C4-2B (cell line): ENCODE results near the gene LCN1.

Source experiments
- H3K27ac ChIP-seq: fragments of 450-650 bp; 2 replicates; pipeline ENCODE4 v1.5.1; 2017
- ZFX ChIP-seq: fragments of 450-650 bp; IDR thresholded peaks from 2 replicates; pipeline ENCODE4 v1.6.1; 2017
- TF ChIP-seq, protein P1 (sequence below): fragments of 450-650 bp; conservative IDR thresholded peaks from 2 replicates; pipeline ENCODE4 v1.5.1; 2017; ENCODE audit warnings: mild to moderate bottlenecking

Gene LCN1

DNA sequence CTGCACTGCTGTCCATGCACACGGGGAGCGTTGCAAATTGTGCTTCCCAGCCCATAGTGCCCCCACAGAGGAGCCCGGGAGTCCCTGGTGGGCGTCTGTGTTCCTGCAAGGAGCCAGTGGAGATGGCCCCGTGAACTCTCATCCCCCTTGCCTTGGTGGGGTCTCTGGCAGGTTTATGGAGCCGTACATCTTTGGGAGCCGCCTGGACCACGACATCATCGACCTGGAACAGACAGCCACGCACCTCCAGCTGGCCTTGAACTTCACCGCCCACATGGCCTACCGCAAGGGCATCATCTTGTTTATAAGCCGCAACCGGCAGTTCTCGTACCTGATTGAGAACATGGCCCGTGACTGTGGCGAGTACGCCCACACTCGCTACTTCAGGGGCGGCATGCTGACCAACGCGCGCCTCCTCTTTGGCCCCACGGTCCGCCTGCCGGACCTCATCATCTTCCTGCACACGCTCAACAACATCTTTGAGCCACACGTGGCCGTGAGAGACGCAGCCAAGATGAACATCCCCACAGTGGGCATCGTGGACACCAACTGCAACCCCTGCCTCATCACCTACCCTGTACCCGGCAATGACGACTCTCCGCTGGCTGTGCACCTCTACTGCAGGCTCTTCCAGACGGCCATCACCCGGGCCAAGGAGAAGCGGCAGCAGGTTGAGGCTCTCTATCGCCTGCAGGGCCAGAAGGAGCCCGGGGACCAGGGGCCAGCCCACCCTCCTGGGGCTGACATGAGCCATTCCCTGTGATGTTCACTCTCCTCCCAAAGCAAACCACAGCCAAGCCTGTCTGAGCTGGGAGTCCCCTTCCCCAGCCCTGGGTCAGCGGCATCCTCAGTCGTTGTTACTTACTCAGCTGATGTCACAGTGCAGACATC, 17.6 kb upstream of the LCN1 start:
- no peak for TF ChIP-seq ZFX
- TF ChIP-seq, protein P1, sequence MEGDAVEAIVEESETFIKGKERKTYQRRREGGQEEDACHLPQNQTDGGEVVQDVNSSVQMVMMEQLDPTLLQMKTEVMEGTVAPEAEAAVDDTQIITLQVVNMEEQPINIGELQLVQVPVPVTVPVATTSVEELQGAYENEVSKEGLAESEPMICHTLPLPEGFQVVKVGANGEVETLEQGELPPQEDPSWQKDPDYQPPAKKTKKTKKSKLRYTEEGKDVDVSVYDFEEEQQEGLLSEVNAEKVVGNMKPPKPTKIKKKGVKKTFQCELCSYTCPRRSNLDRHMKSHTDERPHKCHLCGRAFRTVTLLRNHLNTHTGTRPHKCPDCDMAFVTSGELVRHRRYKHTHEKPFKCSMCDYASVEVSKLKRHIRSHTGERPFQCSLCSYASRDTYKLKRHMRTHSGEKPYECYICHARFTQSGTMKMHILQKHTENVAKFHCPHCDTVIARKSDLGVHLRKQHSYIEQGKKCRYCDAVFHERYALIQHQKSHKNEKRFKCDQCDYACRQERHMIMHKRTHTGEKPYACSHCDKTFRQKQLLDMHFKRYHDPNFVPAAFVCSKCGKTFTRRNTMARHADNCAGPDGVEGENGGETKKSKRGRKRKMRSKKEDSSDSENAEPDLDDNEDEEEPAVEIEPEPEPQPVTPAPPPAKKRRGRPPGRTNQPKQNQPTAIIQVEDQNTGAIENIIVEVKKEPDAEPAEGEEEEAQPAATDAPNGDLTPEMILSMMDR = no peak
- H3K27ac ChIP-seq = no peak overlapping the region

DNA sequence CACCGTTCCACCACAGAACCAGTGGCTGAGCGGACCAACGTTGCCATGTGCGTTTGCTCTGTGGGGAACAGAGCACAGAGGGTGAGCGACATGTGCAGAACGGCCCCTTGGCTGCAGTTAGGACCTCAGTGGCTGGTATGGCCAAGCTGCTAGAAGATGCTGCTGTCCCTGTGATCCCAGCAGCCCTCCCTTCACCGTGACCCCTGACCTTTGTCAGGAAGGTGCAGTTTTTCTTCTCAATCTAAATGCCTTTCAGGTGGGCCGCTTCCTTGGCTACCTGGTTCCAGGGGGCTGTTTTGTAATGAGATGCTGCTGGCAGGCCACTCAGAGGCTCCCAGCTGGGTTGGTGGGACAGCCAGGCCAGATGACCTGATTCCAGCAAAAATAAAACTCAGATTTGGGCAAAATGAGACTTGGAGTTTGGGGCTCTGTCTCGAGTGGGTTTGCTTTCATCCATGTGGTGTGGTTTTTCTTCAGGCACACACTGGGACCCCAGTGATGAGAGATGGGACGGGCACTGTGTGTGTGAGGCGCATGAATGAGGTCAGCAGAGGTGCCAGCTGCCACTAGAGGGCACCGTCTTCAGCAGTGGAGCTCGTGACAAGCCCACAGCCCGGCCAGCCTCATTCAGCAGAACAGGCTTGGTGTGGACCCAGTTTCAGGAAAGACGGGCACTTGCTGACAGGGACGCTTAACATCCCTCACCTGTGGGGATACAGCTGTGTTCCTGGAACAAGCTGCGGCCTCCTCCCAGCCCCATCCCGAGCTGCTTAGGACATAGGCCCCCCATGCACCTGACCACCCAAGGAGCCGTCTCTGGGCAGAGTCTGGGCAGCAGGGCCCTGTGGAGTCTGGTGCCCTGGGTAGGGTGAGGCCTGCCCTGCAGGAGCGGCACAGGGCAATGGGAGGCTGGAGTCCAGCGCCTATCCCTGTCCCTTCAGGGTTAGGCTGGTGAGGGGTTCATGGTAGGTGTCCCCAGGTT, 16.7 kb upstream of the LCN1 start:
- TF ChIP-seq, protein P1 = peak; percentile 94
- no peak for TF ChIP-seq ZFX
- no peak overlapping the region for H3K27ac ChIP-seq

DNA sequence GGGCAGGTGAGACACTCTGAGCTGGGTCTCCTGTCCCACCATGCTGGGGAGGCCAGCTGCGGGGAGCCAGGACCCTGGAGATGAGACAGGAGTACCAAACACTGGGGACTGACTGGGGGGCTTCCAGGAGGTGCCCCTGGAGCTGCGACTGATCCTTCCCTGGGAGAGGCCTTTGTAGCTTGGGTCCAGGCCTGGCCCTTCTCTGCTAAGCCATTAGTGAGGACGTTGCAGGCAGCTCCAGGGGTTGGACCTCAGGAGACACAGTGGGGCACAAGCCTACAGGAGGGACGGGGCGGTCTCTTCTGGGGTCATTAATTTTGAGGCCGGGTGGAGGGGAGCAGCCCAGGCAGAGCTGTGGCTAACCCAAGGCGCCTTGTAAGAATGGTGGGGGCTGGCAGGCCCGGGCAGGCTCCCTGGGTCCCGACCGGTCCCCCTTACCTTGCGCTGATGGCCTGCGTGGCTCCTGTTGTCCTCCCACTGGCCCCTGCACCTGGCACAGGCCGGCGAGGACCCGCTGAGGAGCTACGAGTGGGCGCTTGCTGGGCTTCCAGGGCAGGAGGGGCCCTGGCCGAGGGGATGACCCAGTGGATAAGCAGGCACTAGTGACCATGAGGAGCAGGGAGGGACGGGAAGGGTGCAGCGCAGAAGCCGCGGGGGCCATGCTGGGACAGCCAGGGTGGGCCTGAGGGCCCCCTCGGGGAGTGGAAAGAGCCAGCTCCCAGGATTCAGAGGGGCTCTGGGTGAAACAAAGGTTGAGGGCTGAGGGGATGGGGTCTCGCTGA, 15.6 kb upstream of the LCN1 start:
- H3K27ac ChIP-seq = no peak overlapping the region
- no peak for TF ChIP-seq ZFX
- TF ChIP-seq, protein P1 = no peak

DNA sequence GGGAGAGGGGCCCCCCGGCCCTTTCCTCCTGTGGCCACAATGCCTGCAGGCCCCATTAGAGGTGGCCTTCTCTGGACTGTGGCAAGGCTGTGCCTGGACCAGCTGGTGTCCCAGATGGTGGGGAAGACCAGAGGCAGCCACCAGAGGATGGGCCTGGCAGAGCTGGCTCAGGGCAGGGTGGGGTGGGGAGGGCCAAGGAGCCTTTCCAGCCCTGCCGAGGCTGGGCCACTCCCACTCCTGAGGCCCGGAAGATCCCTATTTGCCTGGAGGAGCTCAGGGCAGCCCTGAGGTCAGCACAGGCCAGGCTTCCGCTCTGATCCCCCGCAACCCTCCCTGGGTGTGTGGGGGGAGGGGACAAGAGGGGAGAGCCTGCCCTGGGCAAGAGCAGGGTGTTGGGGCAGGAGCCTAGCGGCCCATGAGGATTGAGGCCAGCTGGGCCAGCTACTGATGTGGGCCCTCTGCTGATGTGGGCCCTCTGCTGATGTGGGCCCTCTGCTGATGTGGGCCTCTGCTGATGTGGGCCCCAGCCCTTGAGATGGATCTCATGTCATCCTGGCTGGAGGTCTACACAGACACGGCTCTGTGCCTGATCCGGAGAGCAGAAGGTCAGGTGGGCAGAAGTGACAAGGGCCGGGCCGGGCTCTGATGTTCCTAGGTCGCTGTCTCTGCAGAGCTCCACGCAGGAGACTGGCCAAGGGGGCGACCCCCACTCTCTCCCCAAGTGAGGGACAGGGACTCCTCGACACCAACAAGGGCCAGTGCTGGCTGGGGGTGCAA, 14.7 kb upstream of the LCN1 start:
- H3K27ac ChIP-seq = no peak overlapping the region
- no peak for TF ChIP-seq ZFX
- TF ChIP-seq, protein P1 = no peak

DNA sequence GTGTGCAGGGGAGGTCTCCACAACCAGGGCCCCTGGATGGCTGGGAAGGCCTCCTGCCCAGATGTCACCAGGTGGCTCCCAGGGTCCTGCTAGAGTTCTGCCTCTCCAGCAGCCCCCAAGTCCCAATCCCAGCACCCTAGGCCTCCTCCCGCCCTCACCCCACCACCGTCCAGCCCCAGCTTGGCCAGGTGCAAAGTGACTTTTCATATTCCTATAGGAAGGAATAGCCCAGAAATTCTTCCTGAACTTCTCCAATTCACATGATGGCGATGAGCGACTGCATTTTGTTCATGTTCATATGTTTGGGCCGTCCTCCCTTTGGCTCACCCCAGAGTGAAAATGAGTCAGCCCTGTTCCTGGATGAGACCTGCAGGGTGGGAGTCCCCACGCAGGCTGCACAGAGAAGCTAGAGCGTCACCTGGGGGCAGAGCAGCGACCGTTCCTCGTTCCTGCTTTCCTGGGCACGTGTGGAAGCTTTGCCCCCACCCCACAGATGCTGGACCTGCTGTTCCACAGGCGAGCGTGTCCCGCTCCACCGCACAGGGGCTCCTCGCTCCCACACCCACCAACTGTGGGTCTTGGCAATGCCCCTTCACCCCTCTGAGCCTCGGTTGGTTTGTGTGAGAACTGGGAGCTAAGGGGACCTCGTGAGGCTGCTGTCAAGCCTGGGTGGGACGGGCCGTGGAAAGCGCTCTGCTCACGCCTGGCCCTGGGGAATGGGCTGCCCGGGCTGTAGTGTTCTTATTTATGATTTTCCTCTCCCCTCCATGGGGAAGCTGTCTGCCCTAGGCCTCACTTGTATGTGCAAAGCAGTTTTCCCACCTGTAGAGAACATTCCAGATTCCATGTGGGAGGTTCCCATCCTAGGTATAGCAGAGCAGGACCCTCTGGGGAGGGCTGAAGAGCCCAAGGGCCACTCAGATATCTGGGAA, 13.9 kb upstream of the LCN1 start:
- TF ChIP-seq ZFX = no peak
- TF ChIP-seq, protein P1 = no peak
- H3K27ac ChIP-seq = no peak overlapping the region
